Measurements from ENCODE around the gene MARK2. TPM values are rescaled to one million over a fixed set of nuclear protein-coding genes. Genes with fewer than 3 reads are reported as not detected.

MARK2 gene
- total RNA-seq, 1 donor from 2014 or later = 16.9 TPM

- no peak for DNase-seq
Observed at GRCh38 chr11:63929616-63930015, 90.7 kb downstream of the MARK2 start.

- DNase-seq = peak; percentile 20
Observed at GRCh38 chr11:63931045-63931444, 92.1 kb downstream of the MARK2 start.

- DNase-seq = no peak
Observed at GRCh38 chr11:63931876-63932275, 93.0 kb downstream of the MARK2 start.

GRCh38 chr11:63933459-63933858 lies 94.5 kb downstream of the MARK2 start:
- DNase-seq = no peak

- DNase-seq = no peak
Observed at GRCh38 chr11:63937713-63938478, 99.0 kb downstream of the MARK2 start.

GRCh38 chr11:63938479-63939396 lies 99.8 kb downstream of the MARK2 start, which contains the start of gene NAA40:
Gene NAA40, plus strand, starts transcription at chr11:63939002. Its CDS starts 95 bp downstream, at chr11:63939097.
- DNase-seq = peak; percentile 82

GRCh38 chr11:63939397-63939891 lies 100.5 kb downstream of the MARK2 start:
- DNase-seq = no peak

GRCh38 chr11:63940786-63941185 lies 101.9 kb downstream of the MARK2 start:
- no peak for DNase-seq

GRCh38 chr11:63941901-63942300 lies 103.0 kb downstream of the MARK2 start:
- no peak for DNase-seq

- DNase-seq = no peak
Observed at GRCh38 chr11:63942803-63943202, 103.9 kb downstream of the MARK2 start.

GRCh38 chr11:63944987-63945386 lies 106.1 kb downstream of the MARK2 start:
- DNase-seq = peak; percentile 25

- peak; percentile 60 for DNase-seq
Observed at GRCh38 chr11:63945477-63946163, 106.7 kb downstream of the MARK2 start.

- DNase-seq = no peak
Observed at GRCh38 chr11:63951779-63952536, 113.0 kb downstream of the MARK2 start.

- no peak for DNase-seq
Observed at GRCh38 chr11:63952570-63952969, 113.7 kb downstream of the MARK2 start.

GRCh38 chr11:63958008-63958407 lies 119.1 kb downstream of the MARK2 start:
- no peak for DNase-seq

Small RNAs within 50 kb of the gene (small RNA-seq; reads per million reads assigned to genes)
- not detected for gene AP006289.1 (ENCODE audit: low replicate concordance)
- not detected for gene RN7SL596P (ENCODE audit: low replicate concordance)
- gene RNU6-1306P (ENCODE audit: low replicate concordance) = not detected

Other genes starting within 250 kb of the MARK2 start
- gene PLAAT3, start 224.7 kb upstream of the MARK2 start, total RNA-seq = 21.6 TPM
- 67.1 TPM for gene ATL3, start 167.7 kb upstream of the MARK2 start, total RNA-seq
- 60.0 TPM for gene RTN3, start 157.6 kb upstream of the MARK2 start, total RNA-seq
- 12.8 TPM for gene ZFTA, start 70.3 kb upstream of the MARK2 start, total RNA-seq
- 5.3 TPM for gene SPINDOC, start 25.7 kb upstream of the MARK2 start, total RNA-seq
- 2.1 TPM for gene RCOR2, start 78.1 kb downstream of the MARK2 start, total RNA-seq
- gene NAA40, start 99.9 kb downstream of the MARK2 start, total RNA-seq = 7.7 TPM
- gene COX8A, start 135.5 kb downstream of the MARK2 start, total RNA-seq = 218 TPM
- gene OTUB1, start 147.3 kb downstream of the MARK2 start, total RNA-seq = 29.2 TPM
- 1.6 TPM for gene FLRT1, start 196.8 kb downstream of the MARK2 start, total RNA-seq